Astrocyte (in vitro differentiated cells and primary cell): ENCODE measurements around the gene RTRAF. TPM values are rescaled to one million over a fixed set of nuclear protein-coding genes. Genes with fewer than 3 reads are reported as not detected.
A peak's percentile ranks its signal among the peaks of the same experiment; 100 is the strongest.

ENCODE experiments used
- DNase-seq: peaks from one replicate; pipeline ENCODE4 v3.0.0-alpha.2; 2010; ENCODE audit warnings: low read depth
- FAIRE-seq: peaks from 2 replicates; lab custom pipeline; 2011; peaks lifted over from hg19 to GRCh38; lab: Jason Lieb, UNC
- H2AFZ ChIP-seq: 2 replicates; pipeline ENCODE4 v1.6.0; 2012; ENCODE audit warnings: low read depth, low read length, inconsistent platforms
- H3K27ac ChIP-seq: 2 replicates; pipeline ENCODE4 v1.5.1; 2011; ENCODE audit warnings: low read depth, low read length, inconsistent platforms
- H3K27me3 ChIP-seq: 2 replicates; pipeline ENCODE4 v1.6.0; 2011; ENCODE audit warnings: low read length, inconsistent platforms; ENCODE audit not compliant: insufficient read depth
- H3K36me3 ChIP-seq: 2 replicates; pipeline ENCODE4 v1.5.1; 2011; ENCODE audit warnings: low read length, inconsistent platforms; ENCODE audit not compliant: insufficient read depth
- H3K4me1 ChIP-seq: 2 replicates; pipeline ENCODE4 v1.5.1; 2011; ENCODE audit warnings: low read length, inconsistent platforms; ENCODE audit not compliant: insufficient read depth
- H3K4me2 ChIP-seq: 2 replicates; pipeline ENCODE4 v1.6.0; 2012; ENCODE audit warnings: low read length, inconsistent platforms
- H3K4me3 ChIP-seq: 2 replicates; pipeline ENCODE4 v1.5.1; 2011; ENCODE audit warnings: low read depth, mild to moderate bottlenecking, low read length, inconsistent platforms; ENCODE audit not compliant: insufficient read depth
- H3K79me2 ChIP-seq: 2 replicates; pipeline ENCODE4 v1.6.0; 2012; ENCODE audit warnings: mild to moderate bottlenecking, low read length, inconsistent platforms; ENCODE audit not compliant: insufficient read depth
- H3K9ac ChIP-seq: 2 replicates; pipeline ENCODE4 v1.6.0; 2012; ENCODE audit warnings: mild to moderate bottlenecking, low read length, inconsistent platforms
- H3K9me3 ChIP-seq: 2 replicates; pipeline ENCODE4 v1.5.1; 2012; ENCODE audit warnings: low read depth, mild to moderate bottlenecking, low read length, inconsistent platforms; ENCODE audit not compliant: insufficient read depth
- H4K20me1 ChIP-seq: 2 replicates; pipeline ENCODE4 v1.6.0; 2012; ENCODE audit warnings: low read length, inconsistent platforms; ENCODE audit not compliant: insufficient read depth
- H3K27ac Mint-ChIP-seq: one replicate; pipeline ENCODE4 v1.8.0; 2021; ENCODE audit warnings: mild to moderate bottlenecking, mixed read lengths; ENCODE audit not compliant: unreplicated experiment
- H3K27me3 Mint-ChIP-seq: one replicate; pipeline ENCODE4 v1.8.0; 2021; ENCODE audit warnings: low read depth, mixed read lengths; ENCODE audit not compliant: unreplicated experiment
- H3K36me3 Mint-ChIP-seq: one replicate; pipeline ENCODE4 v1.8.0; 2021; ENCODE audit warnings: low read depth, mixed read lengths; ENCODE audit not compliant: unreplicated experiment
- H3K4me1 Mint-ChIP-seq: one replicate; pipeline ENCODE4 v1.8.0; 2021; ENCODE audit warnings: low read depth, mixed read lengths; ENCODE audit not compliant: unreplicated experiment
- H3K4me3 Mint-ChIP-seq: one replicate; pipeline ENCODE4 v1.8.0; 2021; ENCODE audit warnings: mild to moderate bottlenecking, moderate library complexity, mixed read lengths; ENCODE audit not compliant: unreplicated experiment
- H3K9me3 Mint-ChIP-seq: one replicate; pipeline ENCODE4 v1.8.0; 2021; ENCODE audit warnings: mild to moderate bottlenecking, mixed read lengths; ENCODE audit not compliant: unreplicated experiment
- EZH2 ChIP-seq: IDR thresholded peaks from 2 replicates; pipeline ENCODE4 v1.6.1; 2012; ENCODE audit warnings: mild to moderate bottlenecking, low read length, inconsistent platforms; ENCODE audit not compliant: insufficient read depth
- total RNA-seq: library from RNA; stranded (reverse); gene quantifications from 2 replicates; pipeline ENCODE4 v1.2.1, GENCODE V29; 2021
- TF ChIP-seq, protein P1 (sequence below): IDR thresholded peaks from 2 replicates; pipeline ENCODE4 v1.5.1; 2011; ENCODE audit warnings: low read depth, mild to moderate bottlenecking, inconsistent platforms, low read length, moderate library complexity; ENCODE audit not compliant: insufficient read depth

Gene RTRAF
- total RNA-seq, 1 donor from 2014 or later, result 224 TPM

DNA sequence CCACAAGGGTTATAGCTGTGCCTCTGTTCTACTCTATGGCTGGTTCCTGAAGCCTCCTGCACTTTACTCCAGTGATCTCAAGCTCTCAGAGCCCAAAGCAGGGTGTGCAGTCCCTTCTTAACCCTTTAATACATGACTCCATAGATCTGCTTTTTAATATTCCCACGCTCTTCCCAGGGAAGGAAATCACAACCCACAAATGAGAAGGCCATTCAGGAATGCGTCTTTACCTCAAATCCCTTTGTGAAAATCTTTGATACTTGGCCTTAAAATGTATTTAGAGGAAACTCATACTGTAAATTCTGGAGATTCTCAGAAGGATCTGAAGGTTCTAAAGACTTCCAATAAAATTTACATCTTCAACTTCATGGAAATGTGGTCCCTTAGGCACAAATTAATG lies 62.5 kb downstream of the RTRAF start:
- Histone ChIP-seq H4K20me1 (no peaks in the 10 kb centered on the region), H3K27me3 (no peaks in the 10 kb centered on the region), H2AFZ (no peak overlapping the region), H3K4me2 (peak overlapping the region; percentile 67), H3K9me3 (no peaks in the 10 kb centered on the region), H3K79me2 (peaks cover 68% of the 10 kb centered on the region), H3K27ac (peak overlapping the region; percentile 91), H3K4me3 (peak overlapping the region; percentile 30), H3K36me3 (peaks cover 12% of the 10 kb centered on the region), H3K9ac (peak overlapping the region; percentile 73), H3K4me1 (peaks cover 47% of the 10 kb centered on the region)
- H3K4me1 Mint-ChIP-seq, result peaks cover 22% of the 10 kb centered on the region
- peak overlapping the region; percentile 80 for H3K27ac Mint-ChIP-seq
- DNase-seq (peak; percentile 90), FAIRE-seq (peak; percentile 73)
- H3K9me3 Mint-ChIP-seq, result no peaks in the 10 kb centered on the region
- no peak overlapping the region for H3K4me3 Mint-ChIP-seq
- H3K27me3 Mint-ChIP-seq, result peaks cover 9% of the 10 kb centered on the region
- peaks cover 3% of the 10 kb centered on the region for H3K36me3 Mint-ChIP-seq
- TF ChIP-seq, protein P1, sequence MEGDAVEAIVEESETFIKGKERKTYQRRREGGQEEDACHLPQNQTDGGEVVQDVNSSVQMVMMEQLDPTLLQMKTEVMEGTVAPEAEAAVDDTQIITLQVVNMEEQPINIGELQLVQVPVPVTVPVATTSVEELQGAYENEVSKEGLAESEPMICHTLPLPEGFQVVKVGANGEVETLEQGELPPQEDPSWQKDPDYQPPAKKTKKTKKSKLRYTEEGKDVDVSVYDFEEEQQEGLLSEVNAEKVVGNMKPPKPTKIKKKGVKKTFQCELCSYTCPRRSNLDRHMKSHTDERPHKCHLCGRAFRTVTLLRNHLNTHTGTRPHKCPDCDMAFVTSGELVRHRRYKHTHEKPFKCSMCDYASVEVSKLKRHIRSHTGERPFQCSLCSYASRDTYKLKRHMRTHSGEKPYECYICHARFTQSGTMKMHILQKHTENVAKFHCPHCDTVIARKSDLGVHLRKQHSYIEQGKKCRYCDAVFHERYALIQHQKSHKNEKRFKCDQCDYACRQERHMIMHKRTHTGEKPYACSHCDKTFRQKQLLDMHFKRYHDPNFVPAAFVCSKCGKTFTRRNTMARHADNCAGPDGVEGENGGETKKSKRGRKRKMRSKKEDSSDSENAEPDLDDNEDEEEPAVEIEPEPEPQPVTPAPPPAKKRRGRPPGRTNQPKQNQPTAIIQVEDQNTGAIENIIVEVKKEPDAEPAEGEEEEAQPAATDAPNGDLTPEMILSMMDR, result no peak
- no peak for TF ChIP-seq EZH2

DNA sequence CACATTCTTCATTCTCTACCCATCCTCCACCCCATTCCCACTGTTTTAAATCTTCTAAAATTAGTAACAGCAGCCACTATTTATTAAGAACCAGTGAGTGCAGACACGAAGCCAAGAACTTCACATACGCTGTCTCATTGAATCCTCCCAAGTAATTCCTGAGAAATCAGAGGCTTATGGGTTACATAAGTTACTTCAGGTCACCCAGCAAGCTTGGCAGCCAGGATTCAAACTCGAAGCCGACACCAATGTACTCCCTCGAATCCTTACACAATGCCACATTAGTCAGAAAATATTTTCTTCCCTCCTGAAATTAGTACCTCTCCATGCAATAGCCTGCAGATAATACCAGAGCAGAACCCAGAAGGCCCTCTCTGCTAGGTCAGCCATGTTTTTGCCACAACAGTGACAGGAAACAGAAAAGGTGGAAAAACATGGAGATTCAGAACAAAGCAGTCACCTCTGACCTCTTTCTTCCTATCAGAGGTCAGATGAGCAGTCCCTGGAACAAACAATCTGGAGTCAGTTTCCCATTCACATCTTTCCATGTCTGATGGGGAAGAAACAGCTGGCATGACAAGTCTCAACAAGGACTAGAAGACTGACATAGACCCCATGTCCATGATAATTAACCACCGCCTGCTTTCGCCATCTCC lies 63.1 kb downstream of the RTRAF start:
- peaks cover 12% of the 10 kb centered on the region for H3K36me3 ChIP-seq
- H3K36me3 Mint-ChIP-seq, result peaks cover 3% of the 10 kb centered on the region
- H3K9me3 Mint-ChIP-seq, result no peaks in the 10 kb centered on the region
- no peak for TF ChIP-seq EZH2
- TF ChIP-seq, protein P1, result no peak
- peak overlapping the region; percentile 18 for H3K4me3 Mint-ChIP-seq
- H2AFZ ChIP-seq, result no peak overlapping the region
- H3K27ac ChIP-seq, result peak overlapping the region; percentile 91
- no peaks in the 10 kb centered on the region for H4K20me1 ChIP-seq
- peak overlapping the region; percentile 30 for H3K4me3 ChIP-seq
- H3K27me3 Mint-ChIP-seq, result peaks cover 6% of the 10 kb centered on the region
- H3K79me2 ChIP-seq, result peaks cover 62% of the 10 kb centered on the region
- peaks cover 47% of the 10 kb centered on the region for H3K4me1 ChIP-seq
- H3K9ac ChIP-seq, result peak overlapping the region; percentile 73
- FAIRE-seq (peak; percentile 56), DNase-seq (peak; percentile 87)
- H3K9me3 ChIP-seq, result no peaks in the 10 kb centered on the region
- H3K4me1 Mint-ChIP-seq, result peaks cover 22% of the 10 kb centered on the region
- H3K27ac Mint-ChIP-seq, result peak overlapping the region; percentile 80
- no peaks in the 10 kb centered on the region for H3K27me3 ChIP-seq
- H3K4me2 ChIP-seq, result peak overlapping the region; percentile 67

DNA sequence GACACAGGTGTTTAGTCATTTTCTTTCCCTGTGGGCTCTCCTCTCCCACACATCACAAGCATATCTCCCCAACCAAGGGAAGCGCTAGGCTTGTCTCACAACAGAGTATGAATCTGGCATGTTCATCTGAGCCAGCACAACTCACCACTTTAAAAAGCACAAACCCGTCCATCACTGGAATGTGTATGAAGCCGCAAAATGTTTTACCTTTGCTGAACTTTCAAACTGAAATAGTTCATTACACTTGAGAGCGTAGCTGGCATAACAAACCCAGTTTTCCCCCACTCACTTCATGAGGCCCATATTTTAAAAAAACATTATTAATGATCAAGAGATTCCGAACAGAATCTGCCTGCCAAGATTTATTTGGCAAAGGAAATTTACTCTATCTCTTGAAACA lies 63.7 kb downstream of the RTRAF start:
- H3K36me3 ChIP-seq, result peaks cover 12% of the 10 kb centered on the region
- H4K20me1 ChIP-seq, result no peaks in the 10 kb centered on the region
- peaks cover 56% of the 10 kb centered on the region for H3K79me2 ChIP-seq
- Mint-ChIP-seq H3K27ac (no peak overlapping the region), H3K36me3 (peaks cover 3% of the 10 kb centered on the region), H3K9me3 (no peaks in the 10 kb centered on the region), H3K4me3 (no peak overlapping the region), H3K27me3 (peaks cover 5% of the 10 kb centered on the region), H3K4me1 (peaks cover 22% of the 10 kb centered on the region)
- no peak overlapping the region for H3K4me3 ChIP-seq
- no peaks in the 10 kb centered on the region for H3K9me3 ChIP-seq
- TF ChIP-seq, protein P1, result no peak
- TF ChIP-seq EZH2, result no peak
- H2AFZ ChIP-seq, result no peak overlapping the region
- peak overlapping the region; percentile 91 for H3K27ac ChIP-seq
- FAIRE-seq (no peak), DNase-seq (peak; percentile 89)
- peak overlapping the region; percentile 73 for H3K9ac ChIP-seq
- H3K27me3 ChIP-seq, result no peaks in the 10 kb centered on the region
- H3K4me1 ChIP-seq, result peaks cover 47% of the 10 kb centered on the region
- peak overlapping the region; percentile 67 for H3K4me2 ChIP-seq
